ENCODE data around the gene WDFY2.

The WDFY2 gene

DNA sequence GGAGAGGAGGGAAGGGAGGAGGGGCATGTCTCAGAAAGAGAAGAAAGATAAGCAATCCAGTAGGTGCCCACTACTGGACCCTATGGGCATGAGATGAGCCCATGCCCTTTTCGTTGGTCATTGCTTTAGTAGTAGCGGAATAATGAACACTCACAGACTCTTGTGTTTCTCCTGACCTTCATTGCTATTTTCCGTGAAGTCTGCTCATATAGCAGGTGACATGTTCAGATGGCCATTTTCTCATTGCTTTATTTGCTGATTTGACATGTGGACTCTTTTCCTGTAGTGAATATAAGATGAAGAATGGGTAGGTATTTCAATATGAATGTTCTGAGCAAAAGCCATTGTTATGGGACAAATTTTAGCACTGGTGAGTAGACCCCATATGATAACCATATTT lies 16.4 kb downstream of the WDFY2 start:
- Mint-ChIP-seq H3K9me3 (no peaks in the 10 kb centered on the region), H3K4me1 (peaks cover 14% of the 10 kb centered on the region), H3K27me3 (ENCODE audit: low read depth) (no peaks in the 10 kb centered on the region), H3K27ac (no peak overlapping the region), H3K36me3 (ENCODE audit: low read depth) (no peaks in the 10 kb centered on the region), H3K4me3 (no peak overlapping the region)
- TF ChIP-seq, protein P1, sequence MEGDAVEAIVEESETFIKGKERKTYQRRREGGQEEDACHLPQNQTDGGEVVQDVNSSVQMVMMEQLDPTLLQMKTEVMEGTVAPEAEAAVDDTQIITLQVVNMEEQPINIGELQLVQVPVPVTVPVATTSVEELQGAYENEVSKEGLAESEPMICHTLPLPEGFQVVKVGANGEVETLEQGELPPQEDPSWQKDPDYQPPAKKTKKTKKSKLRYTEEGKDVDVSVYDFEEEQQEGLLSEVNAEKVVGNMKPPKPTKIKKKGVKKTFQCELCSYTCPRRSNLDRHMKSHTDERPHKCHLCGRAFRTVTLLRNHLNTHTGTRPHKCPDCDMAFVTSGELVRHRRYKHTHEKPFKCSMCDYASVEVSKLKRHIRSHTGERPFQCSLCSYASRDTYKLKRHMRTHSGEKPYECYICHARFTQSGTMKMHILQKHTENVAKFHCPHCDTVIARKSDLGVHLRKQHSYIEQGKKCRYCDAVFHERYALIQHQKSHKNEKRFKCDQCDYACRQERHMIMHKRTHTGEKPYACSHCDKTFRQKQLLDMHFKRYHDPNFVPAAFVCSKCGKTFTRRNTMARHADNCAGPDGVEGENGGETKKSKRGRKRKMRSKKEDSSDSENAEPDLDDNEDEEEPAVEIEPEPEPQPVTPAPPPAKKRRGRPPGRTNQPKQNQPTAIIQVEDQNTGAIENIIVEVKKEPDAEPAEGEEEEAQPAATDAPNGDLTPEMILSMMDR (IDR thresholded peaks at IDR 0.05; ENCODE audit: unreplicated experiment in 3 of 3): no peak

DNA sequence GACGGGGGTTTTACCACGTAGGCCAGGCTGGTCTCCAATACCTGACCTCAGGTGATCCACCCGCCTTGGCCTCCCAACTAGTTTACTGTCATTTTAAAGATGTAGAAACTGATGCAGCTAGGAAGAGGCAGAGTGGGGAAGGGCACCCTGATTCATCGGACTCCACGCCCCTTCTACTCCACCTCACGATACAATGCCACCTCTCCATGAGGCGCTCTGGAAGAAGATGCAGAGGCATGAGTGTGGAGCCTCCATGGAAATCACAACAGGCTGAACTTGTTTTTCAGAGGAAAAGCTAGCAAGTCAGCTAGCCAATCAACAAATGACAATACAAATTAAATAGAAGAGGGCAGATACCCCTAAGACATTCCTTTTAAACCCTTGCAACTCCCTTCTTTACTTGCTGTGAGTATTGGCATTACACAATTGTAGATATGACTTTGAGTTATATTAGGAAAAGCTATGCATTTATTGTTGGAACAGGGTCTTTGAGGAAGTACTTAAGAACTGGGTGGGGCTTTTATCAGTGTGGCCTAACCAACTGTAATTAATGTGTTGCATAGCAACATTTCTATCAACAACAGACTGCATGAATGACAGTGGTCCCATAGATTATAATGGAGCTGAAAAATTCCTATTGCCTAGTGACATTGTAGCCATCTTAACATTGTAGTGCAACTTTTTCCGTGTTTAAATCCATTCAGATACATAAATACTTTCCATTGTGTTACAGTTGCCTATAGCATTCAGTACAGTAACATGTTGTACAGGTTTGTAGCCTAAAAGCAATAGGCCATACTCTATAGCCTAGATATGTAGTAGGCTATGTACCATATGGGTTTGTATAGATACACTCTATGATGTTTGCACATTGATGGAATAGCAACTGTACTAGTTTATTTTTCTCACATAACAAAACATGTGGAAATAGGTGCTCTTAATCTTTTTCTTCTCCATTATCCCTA lies 17.6 kb downstream of the WDFY2 start:
- TF ChIP-seq, protein P1 (IDR thresholded peaks at IDR 0.05; ENCODE audit: unreplicated experiment in 3 of 3): no peak
- H3K9me3 Mint-ChIP-seq: no peaks in the 10 kb centered on the region
- H3K36me3 Mint-ChIP-seq (ENCODE audit: low read depth): no peaks in the 10 kb centered on the region
- H3K27ac Mint-ChIP-seq: no peak overlapping the region
- peaks cover 14% of the 10 kb centered on the region for H3K4me1 Mint-ChIP-seq
- no peaks in the 10 kb centered on the region for H3K27me3 Mint-ChIP-seq (ENCODE audit: low read depth)
- H3K4me3 Mint-ChIP-seq: no peak overlapping the region

DNA sequence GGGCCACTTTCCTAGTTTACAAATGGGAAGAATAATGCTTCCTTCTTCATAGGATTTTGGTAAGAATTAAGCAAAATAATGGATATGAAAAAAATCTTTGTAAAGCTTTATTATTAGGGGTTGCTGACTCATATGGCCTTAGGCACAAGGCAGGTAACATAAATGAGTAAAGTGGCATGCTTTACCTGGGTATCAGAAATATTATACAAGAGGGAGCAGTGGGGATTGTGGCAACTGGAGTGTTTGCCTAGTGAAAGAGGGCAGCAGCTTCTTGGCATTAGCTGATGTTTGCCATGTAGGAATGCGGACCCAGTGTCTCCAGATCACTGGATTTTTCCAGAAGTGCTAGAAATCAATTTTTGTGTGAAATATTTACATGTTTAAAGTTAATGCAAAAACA lies 19.5 kb downstream of the WDFY2 start:
- H3K27ac Mint-ChIP-seq: no peak overlapping the region
- TF ChIP-seq, protein P1 (IDR thresholded peaks at IDR 0.05; ENCODE audit: unreplicated experiment in 3 of 3): no peak

DNA sequence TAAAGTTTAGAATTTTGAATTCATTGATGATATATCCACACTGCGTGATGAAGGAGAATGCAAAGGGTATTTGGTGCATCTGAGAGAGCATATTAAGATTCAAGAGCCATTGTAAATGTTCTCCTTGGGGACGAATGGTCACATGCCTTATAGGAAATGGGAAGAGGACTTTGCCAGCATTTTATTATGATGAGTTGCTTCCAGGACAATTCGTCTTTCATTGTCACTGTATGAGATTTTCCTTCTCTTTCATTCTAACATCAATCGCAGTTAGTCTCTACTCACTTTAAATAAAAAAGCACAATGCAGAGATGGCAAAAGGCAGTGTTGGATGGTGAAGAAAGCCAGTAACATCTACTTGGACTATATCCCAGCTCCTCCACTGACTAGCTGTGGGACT lies 21.4 kb downstream of the WDFY2 start:
- H3K27me3 Mint-ChIP-seq (ENCODE audit: low read depth): no peaks in the 10 kb centered on the region
- H3K27ac Mint-ChIP-seq: no peak overlapping the region
- no peak overlapping the region for H3K4me3 Mint-ChIP-seq
- H3K36me3 Mint-ChIP-seq (ENCODE audit: low read depth): peaks cover 4% of the 10 kb centered on the region
- peaks cover 3% of the 10 kb centered on the region for H3K9me3 Mint-ChIP-seq
- H3K4me1 Mint-ChIP-seq: peaks cover 2% of the 10 kb centered on the region
- TF ChIP-seq, protein P1 (IDR thresholded peaks at IDR 0.05; ENCODE audit: unreplicated experiment in 3 of 3): no peak

More for the DNA sequence above, 19.5 kb downstream of the WDFY2 start:
- peaks cover under 1% of the 10 kb centered on the region for H3K9me3 Mint-ChIP-seq
- peaks cover 14% of the 10 kb centered on the region for H3K4me1 Mint-ChIP-seq
- H3K4me3 Mint-ChIP-seq: no peak overlapping the region
- H3K36me3 Mint-ChIP-seq (ENCODE audit: low read depth): peaks cover 4% of the 10 kb centered on the region
- H3K27me3 Mint-ChIP-seq (ENCODE audit: low read depth): no peaks in the 10 kb centered on the region

DNA sequence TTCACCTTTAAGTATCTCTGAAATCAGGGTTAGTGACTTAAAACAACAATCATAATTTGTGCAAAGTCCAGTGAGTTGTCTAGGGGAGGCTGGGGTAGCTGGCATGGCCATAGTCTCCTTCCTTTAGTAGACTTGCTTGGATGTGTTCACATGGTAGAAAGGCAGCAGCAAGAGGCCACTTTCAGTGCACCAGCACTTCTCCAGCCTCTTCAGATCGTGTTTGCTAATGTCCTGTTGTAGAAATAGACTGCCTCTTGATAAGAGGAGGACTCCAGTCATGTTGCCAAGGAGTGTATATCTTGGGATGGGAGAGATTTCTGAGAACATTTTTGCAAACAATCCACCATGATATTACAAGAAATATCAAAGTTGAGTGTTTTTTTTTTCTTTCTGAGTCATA lies 22.9 kb downstream of the WDFY2 start:
- Mint-ChIP-seq H3K36me3 (ENCODE audit: low read depth) (peaks cover 4% of the 10 kb centered on the region), H3K27me3 (ENCODE audit: low read depth) (no peaks in the 10 kb centered on the region), H3K4me1 (no peaks in the 10 kb centered on the region), H3K27ac (no peak overlapping the region), H3K4me3 (no peak overlapping the region), H3K9me3 (peaks cover 3% of the 10 kb centered on the region)
- TF ChIP-seq, protein P1 (IDR thresholded peaks at IDR 0.05; ENCODE audit: unreplicated experiment in 3 of 3): no peak

All from nephron (organoid).